SIG-M5 treated with dmso at 0.1 percent for 504 hours (cell line): ENCODE data around the gene CATSPER1.
A peak's percentile ranks its signal among the peaks of the same experiment; 100 is the strongest.

Experiments
- DNase-seq: peaks from one replicate; lab custom pipeline; 2025; ENCODE audit not compliant: unreplicated experiment; lab: John Stamatoyannopoulos, UW

The CATSPER1 gene

DNA sequence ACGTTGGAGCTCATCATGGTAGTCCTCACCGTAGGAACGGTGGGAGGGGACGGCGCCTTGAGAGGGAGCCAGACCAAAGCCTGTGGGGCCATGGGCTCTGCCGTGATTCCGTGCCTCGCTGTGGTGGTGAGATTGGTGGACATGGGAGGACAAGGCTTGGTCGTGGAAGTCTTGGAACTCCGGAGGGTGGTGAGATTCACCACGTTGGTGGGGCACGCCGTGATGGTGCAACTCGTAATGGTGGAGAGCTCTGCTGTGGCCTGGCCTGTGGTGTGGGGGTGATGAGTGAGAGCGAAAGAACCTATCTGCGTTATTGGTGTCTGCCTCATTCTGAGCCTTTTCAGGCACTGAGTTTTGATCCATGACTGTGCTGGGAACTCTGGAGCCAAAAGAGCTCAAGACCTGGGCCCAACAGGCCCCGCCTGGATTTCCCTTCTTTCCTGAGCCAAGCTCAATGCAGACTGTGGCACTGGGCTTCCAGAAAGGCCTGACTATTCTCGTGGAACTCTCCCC lies at the start of gene CATSPER1:
CATSPER1 (minus strand) TSS at position 463 of the 513 bp plus-strand sequence; CDS start at position 363, 100 bp downstream.
- no peak for DNase-seq

DNA sequence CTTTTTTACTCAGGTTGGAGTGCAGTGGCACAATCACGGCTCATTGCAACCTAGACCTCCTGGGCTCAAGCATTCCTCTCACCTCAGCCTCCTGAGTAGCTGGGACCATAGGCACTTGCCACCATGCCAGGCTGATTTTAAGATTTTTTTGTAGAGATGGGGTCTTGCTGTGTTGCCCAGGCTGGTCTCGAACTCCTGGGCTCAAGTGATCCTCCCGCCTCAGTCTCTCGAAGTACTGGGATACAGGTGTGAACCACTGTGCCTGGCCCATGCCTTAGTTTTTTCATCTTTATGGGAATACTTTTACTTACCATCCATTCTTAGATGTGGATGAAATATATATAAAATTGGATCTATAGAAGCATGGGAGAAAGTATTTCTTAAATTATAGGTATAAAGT lies 49.0 kb upstream of the CATSPER1 start:
- no peak for DNase-seq

- DNase-seq = no peak
Measured at GRCh38 chr11:66073669-66074068, 47.4 kb upstream of the CATSPER1 start.

DNA sequence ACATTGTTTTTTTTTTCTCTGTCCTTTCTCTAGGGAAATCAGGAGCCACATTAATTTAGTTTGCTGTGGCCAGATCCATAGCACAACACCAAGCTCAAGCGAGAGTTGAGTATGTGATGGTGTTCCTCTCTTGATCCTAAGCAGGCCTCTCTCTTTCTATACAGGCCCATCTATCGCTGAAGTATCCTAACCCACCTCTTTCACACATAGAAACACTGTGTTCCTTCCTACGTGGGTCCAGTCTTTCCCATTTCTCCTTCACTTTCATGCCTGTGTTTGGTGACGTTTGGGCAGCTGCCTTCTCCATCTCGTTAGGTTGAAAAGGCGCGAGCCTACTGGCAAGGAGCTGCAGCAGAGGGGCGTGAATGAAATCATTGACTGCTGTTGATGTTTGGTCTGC lies 46.2 kb upstream of the CATSPER1 start:
- DNase-seq = no peak

- DNase-seq = no peak
Measured at GRCh38 chr11:66072081-66072480, 45.8 kb upstream of the CATSPER1 start.

DNA sequence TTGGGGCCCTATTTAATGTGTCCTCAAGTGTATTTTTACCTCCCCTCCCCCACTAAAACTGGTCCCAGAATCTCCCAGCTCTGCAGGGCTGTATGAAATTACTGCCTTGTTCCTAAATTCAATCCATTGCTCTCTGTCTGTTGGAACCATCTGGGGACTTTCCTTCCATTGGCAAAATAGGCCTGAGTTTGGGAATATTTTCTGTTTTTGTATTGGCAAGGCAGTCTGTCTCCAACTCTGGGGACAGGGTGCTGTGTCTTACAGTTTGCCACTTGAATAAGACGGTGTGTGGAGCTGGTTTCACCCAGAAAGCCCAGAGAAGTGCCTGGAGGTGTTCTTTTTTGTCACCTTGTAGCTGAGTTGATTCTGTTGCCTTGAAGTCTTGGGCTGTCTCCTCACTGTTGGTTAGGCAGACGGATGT lies 45.1 kb upstream of the CATSPER1 start:
- DNase-seq = no peak

GRCh38 chr11:66070604-66071380 lies 44.5 kb upstream of the CATSPER1 start:
- no peak for DNase-seq

GRCh38 chr11:66069715-66070603 lies 43.7 kb upstream of the CATSPER1 start, which contains the start of gene PACS1:
Gene PACS1 (plus strand): TSS chr11:66070272. CDS start chr11:66070487, 215 bp downstream.
- DNase-seq = peak; percentile 76

DNA sequence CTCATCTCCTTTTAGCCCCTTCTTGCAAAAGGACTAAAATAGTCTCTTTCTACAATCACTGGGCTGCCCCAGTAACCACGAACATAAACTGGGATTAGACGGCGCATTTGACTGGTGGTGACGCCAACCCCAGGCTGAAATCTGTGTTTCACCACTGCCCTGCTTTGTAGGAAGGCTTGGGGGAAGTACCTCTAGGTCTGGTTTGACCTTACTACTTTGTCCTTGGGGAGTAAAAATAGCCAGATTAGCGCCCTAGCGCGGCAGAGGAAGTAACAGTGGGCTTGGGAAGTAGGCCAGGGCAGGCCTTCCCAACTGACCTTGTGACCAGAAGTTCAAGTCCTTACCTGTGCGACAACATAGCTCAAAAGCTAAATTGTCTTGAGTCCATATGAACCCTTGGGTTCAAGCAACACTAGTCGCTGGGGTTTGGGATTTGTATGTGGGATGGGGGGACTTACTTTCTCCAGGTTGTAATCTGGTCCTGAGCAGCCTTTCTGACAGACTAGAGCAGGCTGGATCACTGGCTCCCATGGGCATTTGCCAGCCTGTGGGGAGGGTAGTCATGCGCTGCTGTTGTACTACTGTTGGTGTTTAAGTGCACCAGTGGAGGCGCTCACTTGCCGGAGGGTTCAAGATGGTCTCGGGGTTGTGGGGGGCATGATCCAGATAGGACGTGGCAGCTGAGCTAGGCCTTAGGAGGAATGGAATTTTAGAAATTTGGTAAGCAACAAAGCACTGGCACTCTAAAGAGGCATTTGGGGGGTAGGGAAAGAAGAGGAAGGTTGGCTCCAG lies 42.8 kb upstream of the CATSPER1 start:
- peak; percentile 31 for DNase-seq

- DNase-seq = peak; percentile 54
Measured at GRCh38 chr11:66068154-66068821, 42.0 kb upstream of the CATSPER1 start.

GRCh38 chr11:66067640-66068039 lies 41.4 kb upstream of the CATSPER1 start:
- DNase-seq = no peak

DNA sequence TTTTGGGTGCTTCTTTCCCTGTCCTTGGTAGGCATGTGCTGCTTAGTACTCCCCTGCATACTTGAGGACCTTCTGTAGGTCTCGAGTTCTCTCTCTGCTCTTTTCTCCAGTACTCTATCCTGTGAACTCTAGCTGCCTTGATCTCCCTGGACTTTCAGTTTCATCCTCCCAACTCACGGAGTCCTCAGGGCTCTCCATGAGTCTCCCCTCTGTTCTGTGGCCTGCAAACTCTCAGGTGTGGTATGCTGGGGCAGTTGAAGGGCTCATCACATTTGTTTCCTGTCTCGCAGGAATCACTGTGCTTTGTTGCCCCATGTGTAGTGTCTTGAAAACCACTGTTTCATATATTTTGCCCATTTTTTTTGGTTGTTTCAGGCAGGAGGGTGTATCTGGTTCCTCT lies 40.5 kb upstream of the CATSPER1 start:
- DNase-seq = no peak

GRCh38 chr11:66064571-66064970 lies 38.3 kb upstream of the CATSPER1 start:
- DNase-seq = no peak

DNA sequence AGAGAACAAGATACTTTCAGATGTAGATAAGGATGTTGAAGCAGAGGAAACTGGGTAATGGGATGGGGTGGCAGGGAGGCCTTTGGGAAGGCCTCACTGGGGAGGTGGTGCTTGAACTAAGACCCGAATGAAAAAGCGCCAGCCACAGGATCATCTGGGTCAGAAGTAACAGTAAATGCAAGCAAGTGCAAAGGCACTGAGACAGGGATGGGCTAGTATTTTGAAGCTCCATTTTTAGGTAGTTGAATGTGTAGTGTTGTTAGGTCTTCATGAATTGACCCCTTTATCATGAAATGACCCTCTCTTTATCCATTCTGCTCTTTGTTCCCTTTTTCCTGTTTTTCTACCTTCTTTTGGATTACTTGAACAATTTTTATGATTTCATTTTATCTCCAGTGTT lies 37.6 kb upstream of the CATSPER1 start:
- no peak for DNase-seq

DNA sequence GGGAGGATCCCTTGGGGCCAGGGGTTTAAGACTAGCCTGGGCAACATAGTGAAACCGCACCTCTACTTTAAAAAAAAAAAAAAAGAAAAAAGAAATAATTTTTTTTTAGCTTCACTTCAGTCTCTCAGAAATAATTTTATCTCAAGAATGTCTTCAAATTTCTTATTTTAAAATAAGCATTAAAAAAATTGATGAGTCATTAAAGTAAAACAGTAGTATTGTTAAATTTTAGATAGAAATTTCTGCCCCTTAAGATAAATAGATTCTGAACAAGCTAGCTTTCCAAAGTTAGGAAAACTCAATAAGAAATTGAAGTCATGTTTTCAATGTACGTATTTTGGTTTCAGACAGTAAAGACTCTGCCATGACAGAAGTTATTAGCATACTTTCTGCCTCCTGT lies 36.1 kb upstream of the CATSPER1 start:
- no peak for DNase-seq

DNA sequence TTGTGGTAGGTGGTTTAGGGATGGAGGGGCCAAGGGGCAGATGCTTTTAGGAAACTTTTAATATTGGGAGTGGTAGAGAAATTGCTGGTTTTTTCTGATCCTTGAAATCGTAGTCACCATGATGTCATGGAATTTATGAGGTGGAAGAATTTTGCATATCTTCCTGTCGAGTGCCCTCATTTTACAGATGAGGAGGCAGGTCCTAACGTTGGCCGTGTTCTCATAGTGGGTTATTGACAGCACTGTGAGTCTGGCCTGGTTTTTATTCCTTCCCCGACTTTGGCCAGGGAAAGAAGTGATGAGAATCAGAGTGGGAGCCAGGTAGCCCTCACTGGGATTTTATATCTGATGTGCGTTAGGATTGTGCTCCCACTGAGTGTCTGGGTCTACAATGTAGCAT lies 35.0 kb upstream of the CATSPER1 start:
- no peak for DNase-seq

GRCh38 chr11:66059966-66060680 lies 33.8 kb upstream of the CATSPER1 start:
- DNase-seq = no peak

DNA sequence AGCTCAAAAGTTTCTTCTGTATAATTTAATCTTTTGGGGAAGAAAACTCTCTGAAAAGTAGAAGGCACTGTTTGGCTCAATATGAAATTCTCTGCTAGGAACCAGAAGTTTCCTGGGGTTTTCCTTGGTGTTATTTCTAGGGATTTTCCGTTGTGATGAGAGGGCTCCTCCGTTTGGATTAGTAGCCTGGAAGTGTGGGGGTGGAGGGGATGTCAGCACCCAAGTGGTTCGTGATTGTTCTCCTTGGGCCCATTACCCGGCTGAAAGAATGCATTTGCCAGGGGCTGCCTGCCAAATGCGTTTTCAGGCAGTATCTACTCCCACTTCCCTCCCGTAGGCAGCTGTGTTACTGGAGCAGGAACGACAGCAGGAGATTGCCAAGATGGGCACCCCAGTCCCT lies 30.2 kb upstream of the CATSPER1 start:
- no peak for DNase-seq

GRCh38 chr11:66055021-66055420 lies 28.7 kb upstream of the CATSPER1 start:
- no peak for DNase-seq

DNA sequence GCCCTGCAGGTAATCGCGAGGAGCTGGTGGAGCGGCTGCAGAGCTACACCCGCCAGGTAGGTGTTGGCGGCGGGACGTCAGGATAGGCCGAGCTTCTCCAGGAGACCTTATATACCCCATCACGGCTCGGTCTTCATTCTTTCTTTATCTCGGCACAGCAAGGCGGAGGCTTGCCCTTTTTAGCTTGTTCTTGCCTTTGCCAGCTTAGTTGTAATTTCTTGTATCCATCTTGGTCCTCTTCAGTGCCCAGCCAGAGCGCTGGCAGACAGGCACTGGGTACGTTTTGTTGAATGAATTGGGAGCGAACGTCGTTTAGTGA lies 26.3 kb upstream of the CATSPER1 start:
- no peak for DNase-seq
